Smooth muscle cell (in vitro differentiated cells): ENCODE results near the gene SERTAD1. TPM values are rescaled to one million over a fixed set of nuclear protein-coding genes. Genes with fewer than 3 reads are reported as not detected.

ENCODE experiments used
- DNase-seq: peaks from one replicate; lab custom pipeline; 2025; ENCODE audit not compliant: unreplicated experiment; lab: John Stamatoyannopoulos, UW
- H2AFZ ChIP-seq: fragments of 200-600 bp; sonication (generic); 2 replicates; pipeline ENCODE4 v1.6.0; 2016; ENCODE audit warnings: antibody characterized with exemption, low read depth, mild to moderate bottlenecking
- H3F3A ChIP-seq: fragments of 200-600 bp; sonication (generic); 2 replicates; pipeline ENCODE4 v1.6.0; 2017; ENCODE audit warnings: antibody characterized with exemption, low read depth
- H3K27ac ChIP-seq: fragments of 200-600 bp; sonication (generic); 2 replicates; pipeline ENCODE4 v1.5.1; 2016; ENCODE audit warnings: low read depth, mild to moderate bottlenecking
- H3K27me3 ChIP-seq: fragments of 200-600 bp; sonication (generic); 2 replicates; pipeline ENCODE4 v1.6.1; 2016; ENCODE audit warnings: low read depth, mild to moderate bottlenecking
- H3K36me3 ChIP-seq: fragments of 200-600 bp; sonication (generic); 2 replicates; pipeline ENCODE4 v1.5.1; 2016; ENCODE audit warnings: low read depth
- H3K4me1 ChIP-seq: fragments of 200-600 bp; sonication (generic); 2 replicates; pipeline ENCODE4 v1.5.1; 2016; ENCODE audit warnings: low read depth
- H3K4me2 ChIP-seq: fragments of 200-600 bp; sonication (generic); 2 replicates; pipeline ENCODE4 v1.6.0; 2016; ENCODE audit warnings: mild to moderate bottlenecking
- H3K4me3 ChIP-seq: fragments of 200-600 bp; sonication (generic); 2 replicates; pipeline ENCODE4 v1.5.1; 2016; ENCODE audit warnings: mild to moderate bottlenecking
- H3K79me2 ChIP-seq: fragments of 200-600 bp; sonication (generic); 2 replicates; pipeline ENCODE4 v1.6.0; 2016; ENCODE audit warnings: low read depth, mild to moderate bottlenecking
- H3K9ac ChIP-seq: fragments of 200-600 bp; sonication (generic); 2 replicates; pipeline ENCODE4 v1.6.0; 2016; ENCODE audit warnings: low read depth
- H3K9me3 ChIP-seq: fragments of 200-600 bp; sonication (generic); replicated peaks from 2 replicates; pipeline ENCODE4 v1.5.1; 2016; ENCODE audit warnings: low read depth
- H4K20me1 ChIP-seq: fragments of 200-600 bp; sonication (generic); 2 replicates; pipeline ENCODE4 v1.6.0; 2016; ENCODE audit warnings: low read depth
- WGBS: methylation state at CpG from one replicate; pipeline ENCODE4 v1.1.7; 2016; ENCODE audit warnings: low lambda C conversion rate; 5-methylcytosine and 5-hydroxymethylcytosine counted together
- polyA plus RNA-seq: library from polyadenylated mRNA; unstranded; fragments of >200 nt; fragmentation: Nextera tagmentation; extraction: Ambion mirVana; gene quantifications from 2 replicates; pipeline ENCODE4 v1.2.1, GENCODE V29; 2016
- total RNA-seq: library from RNA; depleted of rRNA; stranded (reverse); fragments of >200 nt; gene quantifications from 2 replicates; pipeline ENCODE4 v1.2.3, GENCODE V29; 2014
- TF ChIP-seq, protein P1 (sequence below): fragments of 200-600 bp; sonication (generic); IDR thresholded peaks from 2 replicates; pipeline ENCODE4 v1.5.1; 2017; ENCODE audit warnings: borderline replicate concordance, mild to moderate bottlenecking, antibody characterized with exemption; ENCODE audit not compliant: insufficient read depth, poor library complexity, severe bottlenecking

Gene SERTAD1
- total and polyA plus RNA-seq, 2 experiments from 2014 or later = 44.0 to 67.2 TPM

GRCh38 chr19:40393894-40394815 is 31.6 kb downstream of the SERTAD1 start:
- no peaks in the 10 kb centered on the region for H3K36me3 ChIP-seq
- H2AFZ ChIP-seq = no peak overlapping the region
- H3K9me3 ChIP-seq = no peaks in the 10 kb centered on the region
- no peaks in the 10 kb centered on the region for H3K79me2 ChIP-seq
- no peaks in the 10 kb centered on the region for H3K27me3 ChIP-seq
- no peak overlapping the region for H3K4me2 ChIP-seq
- H3K4me1 ChIP-seq = no peaks in the 10 kb centered on the region
- H3F3A ChIP-seq = no peaks in the 10 kb centered on the region
- no peak overlapping the region for H3K4me3 ChIP-seq
- no peak overlapping the region for H3K9ac ChIP-seq
- TF ChIP-seq, protein P1, sequence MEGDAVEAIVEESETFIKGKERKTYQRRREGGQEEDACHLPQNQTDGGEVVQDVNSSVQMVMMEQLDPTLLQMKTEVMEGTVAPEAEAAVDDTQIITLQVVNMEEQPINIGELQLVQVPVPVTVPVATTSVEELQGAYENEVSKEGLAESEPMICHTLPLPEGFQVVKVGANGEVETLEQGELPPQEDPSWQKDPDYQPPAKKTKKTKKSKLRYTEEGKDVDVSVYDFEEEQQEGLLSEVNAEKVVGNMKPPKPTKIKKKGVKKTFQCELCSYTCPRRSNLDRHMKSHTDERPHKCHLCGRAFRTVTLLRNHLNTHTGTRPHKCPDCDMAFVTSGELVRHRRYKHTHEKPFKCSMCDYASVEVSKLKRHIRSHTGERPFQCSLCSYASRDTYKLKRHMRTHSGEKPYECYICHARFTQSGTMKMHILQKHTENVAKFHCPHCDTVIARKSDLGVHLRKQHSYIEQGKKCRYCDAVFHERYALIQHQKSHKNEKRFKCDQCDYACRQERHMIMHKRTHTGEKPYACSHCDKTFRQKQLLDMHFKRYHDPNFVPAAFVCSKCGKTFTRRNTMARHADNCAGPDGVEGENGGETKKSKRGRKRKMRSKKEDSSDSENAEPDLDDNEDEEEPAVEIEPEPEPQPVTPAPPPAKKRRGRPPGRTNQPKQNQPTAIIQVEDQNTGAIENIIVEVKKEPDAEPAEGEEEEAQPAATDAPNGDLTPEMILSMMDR = no peak
- DNase-seq = no peak
- 92% methylated on average over 32 of the region's 41 CpGs for WGBS
- no peak overlapping the region for H3K27ac ChIP-seq
- H4K20me1 ChIP-seq = no peaks in the 10 kb centered on the region

GRCh38 chr19:40392894-40393517 is 32.8 kb downstream of the SERTAD1 start:
- Histone ChIP-seq H2AFZ (no peak overlapping the region), H3K9ac (no peak overlapping the region), H3K4me2 (no peak overlapping the region), H3F3A (no peaks in the 10 kb centered on the region), H3K4me1 (no peaks in the 10 kb centered on the region), H4K20me1 (no peaks in the 10 kb centered on the region), H3K9me3 (no peaks in the 10 kb centered on the region), H3K27me3 (no peaks in the 10 kb centered on the region), H3K36me3 (no peaks in the 10 kb centered on the region), H3K27ac (no peak overlapping the region), H3K4me3 (no peak overlapping the region), H3K79me2 (no peaks in the 10 kb centered on the region)
- TF ChIP-seq, protein P1 = no peak
- WGBS = 76% methylated on average over 9 of the region's 9 CpGs
- DNase-seq = no peak

DNA sequence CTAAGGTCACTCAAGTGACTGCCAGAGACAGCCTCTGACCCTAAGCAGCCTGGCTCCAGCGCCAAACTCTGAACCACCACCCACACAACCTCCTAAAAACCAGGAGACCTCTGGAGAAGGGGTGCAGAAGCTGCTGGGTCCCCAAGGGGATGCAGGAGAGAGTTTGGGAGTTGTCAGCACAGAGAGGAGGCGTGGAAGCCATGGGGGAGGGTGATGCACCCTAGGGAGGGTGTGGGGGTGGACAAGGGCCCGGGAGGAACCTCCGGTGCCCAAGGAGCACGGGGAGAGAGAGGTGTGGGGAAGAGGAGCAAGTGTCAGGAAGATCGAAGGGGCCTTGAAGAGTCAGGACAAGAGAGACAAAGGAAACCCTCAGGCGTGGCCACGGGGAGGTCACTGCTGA is 33.7 kb downstream of the SERTAD1 start:
- H4K20me1 ChIP-seq = no peaks in the 10 kb centered on the region
- no peak overlapping the region for H3K4me2 ChIP-seq
- H3K4me3 ChIP-seq = no peak overlapping the region
- no peaks in the 10 kb centered on the region for H3K79me2 ChIP-seq
- H3K36me3 ChIP-seq = no peaks in the 10 kb centered on the region
- H3K27ac ChIP-seq = no peak overlapping the region
- TF ChIP-seq, protein P1 = no peak
- WGBS = 88% methylated on average over 8 of the region's 8 CpGs
- H3F3A ChIP-seq = no peaks in the 10 kb centered on the region
- no peak for DNase-seq
- H3K9me3 ChIP-seq = no peaks in the 10 kb centered on the region
- H3K27me3 ChIP-seq = no peaks in the 10 kb centered on the region
- H2AFZ ChIP-seq = no peak overlapping the region
- H3K4me1 ChIP-seq = no peaks in the 10 kb centered on the region
- no peak overlapping the region for H3K9ac ChIP-seq
